HG03060 (cell line): ENCODE results near the gene GLCE.
A peak's percentile ranks its signal among the peaks of the same experiment; 100 is the strongest.

Source experiments
- ATAC-seq: cut with Tn5 transposase; IDR thresholded peaks from one replicate; pipeline ENCODE4 v1.9.1; 2021; ENCODE audit warnings: low read depth, moderate number of reproducible peaks; ENCODE audit not compliant: unreplicated experiment

The GLCE gene

GRCh38 chr15:69160141-69160993 is at the start of gene GLCE:
Gene GLCE (plus strand): TSS chr15:69160635. CDS start chr15:69255807, 95,172 bp downstream.
- peak; percentile 53 for ATAC-seq

GRCh38 chr15:69114331-69114928 is 46.0 kb upstream of the GLCE start:
- no peak for ATAC-seq

- ATAC-seq, result no peak
Measured at GRCh38 chr15:69115031-69115430, 45.4 kb upstream of the GLCE start.

GRCh38 chr15:69116391-69116790 is 44.0 kb upstream of the GLCE start:
- no peak for ATAC-seq

GRCh38 chr15:69117431-69117871 is 43.0 kb upstream of the GLCE start:
- no peak for ATAC-seq

- no peak for ATAC-seq
Measured at GRCh38 chr15:69118089-69118488, 42.3 kb upstream of the GLCE start.

GRCh38 chr15:69119001-69119400 is 41.4 kb upstream of the GLCE start:
- no peak for ATAC-seq

- no peak for ATAC-seq
Measured at GRCh38 chr15:69119683-69120395, 40.6 kb upstream of the GLCE start.

- no peak for ATAC-seq
Measured at GRCh38 chr15:69120732-69121131, 39.7 kb upstream of the GLCE start.

GRCh38 chr15:69121198-69121828 is 39.1 kb upstream of the GLCE start:
- ATAC-seq, result no peak

GRCh38 chr15:69125236-69125635 is 35.2 kb upstream of the GLCE start:
- no peak for ATAC-seq

GRCh38 chr15:69126054-69126469 is 34.4 kb upstream of the GLCE start:
- ATAC-seq, result no peak

- no peak for ATAC-seq
Measured at GRCh38 chr15:69127306-69127705, 33.1 kb upstream of the GLCE start.

GRCh38 chr15:69128667-69129311 is 31.6 kb upstream of the GLCE start:
- ATAC-seq, result no peak

GRCh38 chr15:69131362-69132220 is 28.8 kb upstream of the GLCE start:
- no peak for ATAC-seq

GRCh38 chr15:69132430-69132829 is 28.0 kb upstream of the GLCE start:
- no peak for ATAC-seq

- no peak for ATAC-seq
Measured at GRCh38 chr15:69132977-69133861, 27.2 kb upstream of the GLCE start.

GRCh38 chr15:69133862-69134519 is 26.4 kb upstream of the GLCE start:
- no peak for ATAC-seq
